Gastrocnemius medialis (tissue), 4 donors: ENCODE data around the gene SLC10A3. TPM values are rescaled to one million over a fixed set of nuclear protein-coding genes. Genes with fewer than 3 reads are reported as not detected.

ENCODE experiments used
- ATAC-seq, 2 donors: fragments of 150-250 bp; one replicate each; pipeline ENCODE4 v1.9.1; 2016
- DNase-seq, 2 donors: peaks; one replicate each; pipeline ENCODE4 v3.0.0-alpha.2; 2019
- H3K27ac ChIP-seq, 4 donors: fragments of 200-600 bp; sonication (generic); 1 replicate in 1 of 4; 2 replicates in 3 of 4; pipeline ENCODE4 v1.5.1; 2016 to 2018; ENCODE audit warnings: mild to moderate bottlenecking in 2 of 4, moderate library complexity in 1 of 4
- H3K27me3 ChIP-seq, 3 donors: fragments of 200-600 bp; sonication (generic) in 2 of 3; 1 replicate in 1 of 3; 2 replicates in 2 of 3; pipeline versions ENCODE4 v1.5.1 to v1.6.0; 2016 to 2019; ENCODE audit warnings: mild to moderate bottlenecking in 1 of 3, moderate library complexity in 1 of 3
- H3K36me3 ChIP-seq, 2 donors: fragments of 200-600 bp; sonication (generic) in 1 of 2; one replicate each; pipeline ENCODE4 v1.5.1; 2017 to 2018
- H3K4me1 ChIP-seq, 2 donors: fragments of 200-600 bp; sonication (generic) in 1 of 2; one replicate each; pipeline ENCODE4 v1.5.1; 2016 to 2017; ENCODE audit warnings: mild to moderate bottlenecking in 2 of 2
- H3K4me3 ChIP-seq, 4 donors: fragments of 200-600 bp; sonication (generic) in 3 of 4; 1 replicate in 1 of 4; 2 replicates in 3 of 4; pipeline ENCODE4 v1.5.1; 2016 to 2019; ENCODE audit warnings: mild to moderate bottlenecking in 2 of 4
- H3K9me3 ChIP-seq, 3 donors: fragments of 200-600 bp; sonication (generic) in 2 of 3; 1 replicate in 1 of 3; 2 replicates in 2 of 3; pipeline ENCODE4 v1.5.1; 2016 to 2019
- POLR2A ChIP-seq, 2 donors: fragments of 450-650 bp; IDR thresholded peaks; one replicate each; pipeline ENCODE4 v1.6.1; 2017; ENCODE audit warnings: antibody characterized with exemption in 2 of 2, mild to moderate bottlenecking in 2 of 2, moderate library complexity in 2 of 2
- in situ Hi-C, 4 donors: fragments of 200-750 bp; cut with MboI; loops; one replicate each; pipeline versions ENCODE4 v1.15.0 to v1.8.0; 2017; ENCODE audit warnings: low sequenced_read_pairs in 4 of 4
- intact Hi-C: fragments of 100-400 bp; cut with DNase I; formaldehyde crosslinking; loops from one replicate; pipeline ENCODE4 v1.15.1; 2023; ENCODE audit warnings: low total_unique reads
- total RNA-seq, 4 donors: library from RNA; depleted of rRNA; stranded (reverse); fragments of >200 nt; gene quantifications; one replicate each; pipeline versions ENCODE4 v1.1.0 to v1.2.3, GENCODE V29; 2016
- TF ChIP-seq, protein P1 (sequence below), 5 experiments: fragments of 450-650 bp in 3 of 5; fragments of 200-600 bp in 2 of 5; sonication (generic) in 2 of 5; IDR thresholded peaks in 4 of 5; conservative IDR thresholded peaks in 1 of 5; 1 replicate in 4 of 5; 2 replicates in 1 of 5; pipeline ENCODE4 v1.5.1; 2016 to 2019; ENCODE audit warnings: antibody characterized with exemption in 5 of 5, mild to moderate bottlenecking in 3 of 5, moderate library complexity in 3 of 5

SLC10A3 gene
- total RNA-seq, 4 donors from 2014 or later, result 11.8 to 33.3 (median 21.0) TPM

DNA sequence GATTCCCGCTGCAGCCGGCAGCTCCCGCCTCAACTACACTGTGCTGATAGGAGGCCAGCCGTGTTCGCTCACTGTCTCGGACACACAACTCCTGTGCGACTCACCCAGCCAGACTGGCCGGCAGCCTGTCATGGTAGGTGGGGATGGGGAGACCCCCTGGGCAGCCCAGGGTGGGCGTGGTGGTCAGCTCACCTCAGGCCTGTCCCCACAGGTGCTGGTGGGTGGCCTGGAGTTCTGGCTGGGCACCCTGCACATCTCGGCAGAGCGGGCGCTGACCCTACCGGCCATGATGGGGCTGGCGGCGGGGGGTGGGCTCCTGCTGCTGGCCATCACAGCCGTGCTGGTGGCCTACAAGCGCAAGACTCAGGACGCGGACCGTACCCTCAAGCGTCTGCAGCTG is 22.9 kb downstream of the SLC10A3 start:
- Histone ChIP-seq H3K9me3 (no peaks in the 10 kb centered on the region), H3K27me3 (no peaks in the 10 kb centered on the region), H3K27ac (no peak overlapping the region), H3K36me3 (no peaks in the 10 kb centered on the region), H3K4me1 (no peaks in the 10 kb centered on the region), H3K4me3 (no peak overlapping the region)
- DNase-seq, result no peak
- in situ Hi-C loops (no loop called here), intact Hi-C loops (no loop called here)
- no peak for TF ChIP-seq POLR2A (IDR thresholded peaks at IDR 0.05)
- TF ChIP-seq, protein P1, sequence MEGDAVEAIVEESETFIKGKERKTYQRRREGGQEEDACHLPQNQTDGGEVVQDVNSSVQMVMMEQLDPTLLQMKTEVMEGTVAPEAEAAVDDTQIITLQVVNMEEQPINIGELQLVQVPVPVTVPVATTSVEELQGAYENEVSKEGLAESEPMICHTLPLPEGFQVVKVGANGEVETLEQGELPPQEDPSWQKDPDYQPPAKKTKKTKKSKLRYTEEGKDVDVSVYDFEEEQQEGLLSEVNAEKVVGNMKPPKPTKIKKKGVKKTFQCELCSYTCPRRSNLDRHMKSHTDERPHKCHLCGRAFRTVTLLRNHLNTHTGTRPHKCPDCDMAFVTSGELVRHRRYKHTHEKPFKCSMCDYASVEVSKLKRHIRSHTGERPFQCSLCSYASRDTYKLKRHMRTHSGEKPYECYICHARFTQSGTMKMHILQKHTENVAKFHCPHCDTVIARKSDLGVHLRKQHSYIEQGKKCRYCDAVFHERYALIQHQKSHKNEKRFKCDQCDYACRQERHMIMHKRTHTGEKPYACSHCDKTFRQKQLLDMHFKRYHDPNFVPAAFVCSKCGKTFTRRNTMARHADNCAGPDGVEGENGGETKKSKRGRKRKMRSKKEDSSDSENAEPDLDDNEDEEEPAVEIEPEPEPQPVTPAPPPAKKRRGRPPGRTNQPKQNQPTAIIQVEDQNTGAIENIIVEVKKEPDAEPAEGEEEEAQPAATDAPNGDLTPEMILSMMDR (IDR thresholded peaks at IDR 0.05 in 4 of 5, conservative IDR thresholded peaks at IDR 0.05 in 1 of 5), result no peak
- ATAC-seq, result no peak

DNA sequence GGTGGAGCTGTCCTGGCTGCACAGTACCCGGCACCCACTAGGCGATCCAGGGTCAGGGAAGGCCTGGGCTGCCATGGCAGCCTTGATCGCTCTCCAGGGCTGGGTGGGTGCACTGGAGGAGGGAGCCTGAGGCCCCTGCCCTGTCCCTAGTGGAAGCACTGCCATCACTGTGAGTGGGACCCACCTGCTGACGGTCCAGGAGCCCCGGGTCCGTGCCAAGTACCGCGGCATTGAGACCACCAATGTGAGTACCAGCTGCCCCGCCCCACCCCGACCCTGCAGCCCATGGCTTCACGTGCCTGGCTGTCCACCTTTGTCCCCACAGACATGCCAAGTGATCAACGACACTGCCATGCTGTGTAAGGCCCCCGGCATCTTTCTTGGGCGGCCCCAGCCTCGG is 23.5 kb downstream of the SLC10A3 start:
- no peak for TF ChIP-seq POLR2A (IDR thresholded peaks at IDR 0.05)
- TF ChIP-seq, protein P1 (IDR thresholded peaks at IDR 0.05 in 4 of 5, conservative IDR thresholded peaks at IDR 0.05 in 1 of 5), result no peak
- in situ Hi-C loops, result no loop called here
- no peaks in the 10 kb centered on the region for H3K9me3 ChIP-seq
- no peaks in the 10 kb centered on the region for H3K4me1 ChIP-seq
- H3K27ac ChIP-seq, result no peak overlapping the region
- intact Hi-C loops, result no loop called here
- no peaks in the 10 kb centered on the region for H3K27me3 ChIP-seq
- no peaks in the 10 kb centered on the region for H3K36me3 ChIP-seq
- DNase-seq (no peak), ATAC-seq (no peak)
- no peak overlapping the region for H3K4me3 ChIP-seq

DNA sequence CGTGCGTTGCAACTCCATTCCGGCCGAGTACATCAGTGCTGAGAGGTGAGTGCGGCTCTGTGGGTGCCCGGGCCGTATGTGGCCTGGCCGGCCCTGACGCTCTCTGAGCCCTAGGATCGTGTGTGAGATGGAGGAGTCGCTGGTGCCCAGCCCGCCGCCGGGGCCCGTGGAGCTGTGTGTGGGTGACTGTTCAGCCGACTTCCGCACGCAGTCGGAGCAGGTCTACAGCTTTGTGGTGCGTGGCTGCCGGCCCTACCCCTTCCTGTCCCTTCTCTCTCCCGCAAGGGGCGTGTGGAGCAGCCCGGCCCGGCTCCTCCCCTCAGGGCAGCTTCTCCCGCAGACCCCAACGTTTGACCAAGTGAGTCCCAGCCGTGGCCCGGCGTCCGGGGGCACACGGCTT is 24.4 kb downstream of the SLC10A3 start:
- no peak overlapping the region for H3K4me3 ChIP-seq
- in situ Hi-C loops (no loop called here), intact Hi-C loops (no loop called here)
- no peaks in the 10 kb centered on the region for H3K36me3 ChIP-seq
- DNase-seq (no peak), ATAC-seq (no peak)
- H3K27ac ChIP-seq, result no peak overlapping the region
- H3K9me3 ChIP-seq, result no peaks in the 10 kb centered on the region
- no peaks in the 10 kb centered on the region for H3K4me1 ChIP-seq
- no peaks in the 10 kb centered on the region for H3K27me3 ChIP-seq
- no peak for TF ChIP-seq POLR2A (IDR thresholded peaks at IDR 0.05)
- TF ChIP-seq, protein P1 (IDR thresholded peaks at IDR 0.05 in 4 of 5, conservative IDR thresholded peaks at IDR 0.05 in 1 of 5), result no peak

DNA sequence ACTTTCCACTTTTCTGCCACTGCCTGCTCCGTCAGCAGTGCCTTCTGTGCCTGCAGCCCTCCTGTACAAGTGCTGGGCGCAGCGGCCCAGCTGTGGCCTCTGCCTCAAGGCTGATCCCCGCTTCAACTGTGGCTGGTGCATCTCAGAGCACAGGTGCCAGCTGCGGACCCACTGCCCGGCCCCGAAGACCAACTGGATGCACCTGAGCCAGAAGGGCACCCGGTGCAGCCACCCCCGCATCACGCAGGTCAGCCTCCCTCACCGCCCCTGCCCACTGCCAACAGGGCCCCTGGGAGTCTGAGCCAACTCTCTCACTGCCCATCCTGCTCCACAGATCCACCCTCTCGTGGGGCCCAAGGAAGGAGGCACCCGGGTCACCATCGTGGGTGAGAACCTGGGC is 24.8 kb downstream of the SLC10A3 start:
- ATAC-seq (no peak), DNase-seq (no peak)
- Histone ChIP-seq H3K27ac (no peak overlapping the region), H3K27me3 (no peaks in the 10 kb centered on the region), H3K36me3 (no peaks in the 10 kb centered on the region), H3K4me3 (no peak overlapping the region), H3K4me1 (no peaks in the 10 kb centered on the region), H3K9me3 (no peaks in the 10 kb centered on the region)
- TF ChIP-seq, protein P1 (IDR thresholded peaks at IDR 0.05 in 4 of 5, conservative IDR thresholded peaks at IDR 0.05 in 1 of 5), result no peak
- TF ChIP-seq POLR2A (IDR thresholded peaks at IDR 0.05), result no peak
- intact Hi-C loops (no loop called here), in situ Hi-C loops (no loop called here)

DNA sequence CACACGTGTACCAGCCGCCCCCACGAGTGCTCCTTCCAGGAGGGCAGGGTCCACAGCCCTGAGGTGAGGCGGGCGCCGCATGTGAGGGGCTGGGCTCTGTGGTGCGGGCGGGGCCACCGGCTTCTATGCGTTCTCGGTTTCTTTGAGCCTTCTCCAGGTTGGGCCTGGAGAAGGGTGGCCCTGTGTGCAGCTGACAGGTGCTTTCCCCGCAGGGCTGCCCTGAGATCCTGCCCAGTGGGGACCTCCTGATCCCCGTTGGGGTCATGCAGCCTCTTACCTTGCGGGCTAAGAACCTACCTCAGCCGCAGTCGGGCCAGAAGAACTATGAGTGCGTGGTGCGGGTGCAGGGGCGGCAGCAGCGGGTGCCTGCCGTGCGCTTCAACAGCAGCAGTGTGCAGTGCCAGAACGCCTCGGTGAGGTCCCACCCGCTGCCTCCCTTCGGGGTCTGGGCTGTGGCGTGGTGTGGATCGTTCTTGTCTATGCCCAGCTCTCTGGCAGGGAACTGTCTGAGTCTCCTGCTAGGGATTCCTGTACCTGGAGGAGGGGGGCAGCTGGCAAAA is 25.5 kb downstream of the SLC10A3 start:
- no peaks in the 10 kb centered on the region for H3K9me3 ChIP-seq
- H3K27ac ChIP-seq, result no peak overlapping the region
- no peak for DNase-seq
- TF ChIP-seq POLR2A (IDR thresholded peaks at IDR 0.05), result no peak
- TF ChIP-seq, protein P1 (IDR thresholded peaks at IDR 0.05 in 4 of 5, conservative IDR thresholded peaks at IDR 0.05 in 1 of 5), result no peak
- ATAC-seq, result no peak
- in situ Hi-C loops, result no loop called here
- intact Hi-C loops, result no loop called here
- H3K4me3 ChIP-seq, result no peak overlapping the region
- no peaks in the 10 kb centered on the region for H3K27me3 ChIP-seq
- H3K36me3 ChIP-seq, result no peaks in the 10 kb centered on the region
- H3K4me1 ChIP-seq, result no peaks in the 10 kb centered on the region
